Ovary (tissue), 3 donors: ENCODE measurements around the gene EIF5A.

ENCODE experiments used
- EP300 ChIP-seq: sonication (generic); formaldehyde crosslinking; IDR thresholded peaks from one replicate; pipeline ENCODE4 v1.6.1; 2017; ENCODE audit warnings: antibody characterized with exemption
- POLR2A ChIP-seq: fragments of 450-650 bp; IDR thresholded peaks from one replicate; pipeline ENCODE4 v1.6.1; 2017; ENCODE audit warnings: antibody characterized with exemption, mild to moderate bottlenecking, moderate library complexity
- TF ChIP-seq, protein P1 (sequence below), 3 donors: fragments of 450-650 bp in 2 of 3; fragments of 200-600 bp in 1 of 3; IDR thresholded peaks; one replicate each; pipeline versions ENCODE4 v1.5.1 to v1.8.0; 2016 to 2022; ENCODE audit warnings: antibody characterized with exemption in 3 of 3, mild to moderate bottlenecking in 1 of 3
- donor health status: DM: no; HTN: no; CAD: no.

DNA sequence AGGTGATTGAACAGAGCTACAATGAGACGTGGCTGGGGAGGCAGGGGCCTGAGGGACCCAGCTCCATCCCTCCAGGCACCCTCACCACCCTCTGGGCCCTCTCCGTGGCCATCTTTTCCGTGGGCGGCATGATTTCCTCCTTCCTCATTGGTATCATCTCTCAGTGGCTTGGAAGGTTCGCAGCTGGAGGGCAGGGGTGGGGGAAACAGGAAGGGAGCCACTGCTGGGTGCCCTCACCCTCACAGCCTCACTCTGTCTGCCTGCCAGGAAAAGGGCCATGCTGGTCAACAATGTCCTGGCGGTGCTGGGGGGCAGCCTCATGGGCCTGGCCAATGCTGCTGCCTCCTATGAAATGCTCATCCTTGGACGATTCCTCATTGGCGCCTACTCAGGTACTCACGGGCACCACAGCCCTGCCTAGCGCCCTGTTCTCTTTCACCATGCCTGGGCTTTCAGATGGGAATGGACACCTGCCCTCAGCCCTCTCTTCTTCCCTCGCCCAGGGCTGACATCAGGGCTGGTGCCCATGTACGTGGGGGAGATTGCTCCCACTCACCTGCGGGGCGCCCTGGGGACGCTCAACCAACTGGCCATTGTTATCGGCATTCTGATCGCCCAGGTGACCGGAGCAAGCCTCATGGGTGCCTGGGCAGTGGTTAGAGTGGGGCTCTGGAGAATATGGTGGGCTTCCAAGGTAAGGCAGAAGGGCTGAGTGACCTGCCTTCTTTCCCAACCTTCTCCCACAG, 23.8 kb upstream of the EIF5A start:
- no peak for TF ChIP-seq POLR2A
- TF ChIP-seq, protein P1, sequence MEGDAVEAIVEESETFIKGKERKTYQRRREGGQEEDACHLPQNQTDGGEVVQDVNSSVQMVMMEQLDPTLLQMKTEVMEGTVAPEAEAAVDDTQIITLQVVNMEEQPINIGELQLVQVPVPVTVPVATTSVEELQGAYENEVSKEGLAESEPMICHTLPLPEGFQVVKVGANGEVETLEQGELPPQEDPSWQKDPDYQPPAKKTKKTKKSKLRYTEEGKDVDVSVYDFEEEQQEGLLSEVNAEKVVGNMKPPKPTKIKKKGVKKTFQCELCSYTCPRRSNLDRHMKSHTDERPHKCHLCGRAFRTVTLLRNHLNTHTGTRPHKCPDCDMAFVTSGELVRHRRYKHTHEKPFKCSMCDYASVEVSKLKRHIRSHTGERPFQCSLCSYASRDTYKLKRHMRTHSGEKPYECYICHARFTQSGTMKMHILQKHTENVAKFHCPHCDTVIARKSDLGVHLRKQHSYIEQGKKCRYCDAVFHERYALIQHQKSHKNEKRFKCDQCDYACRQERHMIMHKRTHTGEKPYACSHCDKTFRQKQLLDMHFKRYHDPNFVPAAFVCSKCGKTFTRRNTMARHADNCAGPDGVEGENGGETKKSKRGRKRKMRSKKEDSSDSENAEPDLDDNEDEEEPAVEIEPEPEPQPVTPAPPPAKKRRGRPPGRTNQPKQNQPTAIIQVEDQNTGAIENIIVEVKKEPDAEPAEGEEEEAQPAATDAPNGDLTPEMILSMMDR (IDR thresholded peaks at IDR 0.05): no peak
- TF ChIP-seq EP300: no peak
